ENCODE data around the gene NBPF6. TPM values are rescaled to one million over a fixed set of nuclear protein-coding genes. Genes with fewer than 3 reads are reported as not detected.
"Not testable (repeated sequence)": the region's sequence is repeated elsewhere in the genome, so short reads cannot be mapped to it uniquely, and the experiment has no call there.

NBPF6 gene
- total RNA-seq, 2 experiments from 2014 or later = not detected

- H3K9me3 Mint-ChIP-seq; H3K4me3 Mint-ChIP-seq; H3K27me3 Mint-ChIP-seq; DNase-seq; H3K36me3 Mint-ChIP-seq (ENCODE audit: low read depth); CTCF ChIA-PET; H3K27ac Mint-ChIP-seq; H3K4me1 Mint-ChIP-seq; POLR2A ChIA-PET: not testable (repeated sequence)
Measured at GRCh38 chr1:108467155-108467554, 17.0 kb downstream of the NBPF6 start.

- CTCF ChIA-PET; H3K9me3 Mint-ChIP-seq; H3K27ac Mint-ChIP-seq; POLR2A ChIA-PET; H3K4me3 Mint-ChIP-seq; H3K36me3 Mint-ChIP-seq (ENCODE audit: low read depth); H3K4me1 Mint-ChIP-seq; DNase-seq: not testable (repeated sequence)
- H3K27me3 Mint-ChIP-seq = peaks cover 12% of the 10 kb centered on the region
Measured at GRCh38 chr1:108470750-108471149, 20.6 kb downstream of the NBPF6 start.

- DNase-seq; POLR2A ChIA-PET; H3K36me3 Mint-ChIP-seq (ENCODE audit: low read depth); CTCF ChIA-PET; H3K4me3 Mint-ChIP-seq; H3K27ac Mint-ChIP-seq; H3K4me1 Mint-ChIP-seq: not testable (repeated sequence)
- peaks cover 28% of the 10 kb centered on the region for H3K27me3 Mint-ChIP-seq
- H3K9me3 Mint-ChIP-seq = peaks cover 16% of the 10 kb centered on the region
Measured at GRCh38 chr1:108474516-108474915, 24.4 kb downstream of the NBPF6 start.

GRCh38 chr1:108478429-108479015 lies 28.4 kb downstream of the NBPF6 start:
- peaks cover 21% of the 10 kb centered on the region for H3K9me3 Mint-ChIP-seq
- no peak for DNase-seq
- ChIA-PET POLR2A (no interaction called here), CTCF (no interaction called here)
- no peak overlapping the region for H3K4me3 Mint-ChIP-seq
- peaks cover 4% of the 10 kb centered on the region for H3K36me3 Mint-ChIP-seq (ENCODE audit: low read depth)
- H3K27ac Mint-ChIP-seq = no peak overlapping the region
- H3K27me3 Mint-ChIP-seq = peaks cover 29% of the 10 kb centered on the region
- H3K4me1 Mint-ChIP-seq = no peaks in the 10 kb centered on the region

DNA sequence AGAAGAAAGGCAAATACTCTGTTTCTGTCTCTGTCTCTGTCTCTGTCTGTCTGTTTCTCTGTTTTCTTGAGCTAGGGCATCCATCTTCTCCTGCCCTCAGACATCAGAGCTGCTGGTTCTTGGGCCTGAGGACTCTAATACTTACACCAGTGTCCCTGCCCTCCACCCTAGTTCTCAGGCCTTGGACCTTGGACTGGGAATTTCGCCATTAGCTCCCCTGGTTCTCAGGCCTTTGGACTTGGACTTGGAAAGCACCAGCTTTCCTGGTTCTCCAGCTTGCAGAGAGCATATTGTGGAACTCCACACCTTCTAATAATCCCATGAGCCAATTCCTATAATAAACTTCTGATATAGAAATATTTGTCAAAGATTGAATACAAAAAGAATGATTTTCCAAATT lies 32.6 kb downstream of the NBPF6 start:
- H3K9me3 Mint-ChIP-seq = peaks cover 15% of the 10 kb centered on the region
- H3K36me3 Mint-ChIP-seq (ENCODE audit: low read depth) = peaks cover 5% of the 10 kb centered on the region
- no peak overlapping the region for H3K27ac Mint-ChIP-seq
- no peak for DNase-seq
- no peak overlapping the region for H3K4me3 Mint-ChIP-seq
- ChIA-PET POLR2A (no interaction called here), CTCF (no interaction called here)
- H3K27me3 Mint-ChIP-seq = peaks cover 13% of the 10 kb centered on the region
- H3K4me1 Mint-ChIP-seq = no peaks in the 10 kb centered on the region

- H3K4me1 Mint-ChIP-seq; CTCF ChIA-PET; POLR2A ChIA-PET; H3K36me3 Mint-ChIP-seq (ENCODE audit: low read depth); H3K9me3 Mint-ChIP-seq; H3K27me3 Mint-ChIP-seq; DNase-seq; H3K4me3 Mint-ChIP-seq; H3K27ac Mint-ChIP-seq: not testable (repeated sequence)
Measured at GRCh38 chr1:108485990-108486389, 35.8 kb downstream of the NBPF6 start.

DNA sequence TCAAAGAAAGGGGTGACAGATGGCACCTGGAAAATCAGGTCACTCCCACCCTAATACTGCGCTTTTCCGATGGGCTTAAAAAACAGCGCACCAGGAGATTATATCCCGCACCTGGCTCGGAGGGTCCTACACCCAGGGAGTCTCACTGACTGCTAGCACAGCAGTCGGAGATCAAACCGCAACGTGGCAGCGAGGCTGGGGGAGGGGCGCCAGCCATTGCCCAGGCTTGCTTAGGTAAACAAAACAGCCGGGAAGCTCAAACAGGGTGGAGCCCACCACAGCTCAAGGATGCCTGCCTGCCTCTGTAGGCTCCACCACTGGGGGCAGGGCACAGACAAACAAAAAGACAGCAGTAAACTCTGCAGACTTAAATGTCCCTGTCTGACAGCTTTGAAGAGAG lies 36.6 kb downstream of the NBPF6 start:
- POLR2A ChIA-PET, H3K27ac Mint-ChIP-seq, H3K4me3 Mint-ChIP-seq: not testable (repeated sequence)

DNA sequence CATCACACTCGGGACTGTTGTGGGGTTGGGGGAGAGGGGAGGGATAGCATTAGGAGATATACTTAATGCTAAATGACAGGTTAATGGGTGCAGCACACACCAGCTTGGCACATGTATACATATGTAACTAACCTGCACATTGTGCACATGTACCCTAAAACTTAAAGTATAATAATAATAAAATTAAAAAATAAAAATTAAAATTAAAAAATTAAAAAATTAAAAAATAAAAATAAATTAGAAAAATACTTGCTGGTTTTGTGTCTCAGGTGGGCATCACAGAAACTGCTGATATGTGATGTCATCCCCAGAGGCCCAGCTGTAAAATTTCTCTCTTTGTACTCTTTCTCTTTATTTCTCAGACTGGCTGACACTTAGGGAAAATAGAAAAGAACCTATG lies 44.9 kb downstream of the NBPF6 start:
- H3K4me1 Mint-ChIP-seq; CTCF ChIA-PET; H3K9me3 Mint-ChIP-seq; H3K4me3 Mint-ChIP-seq; H3K27ac Mint-ChIP-seq; H3K36me3 Mint-ChIP-seq (ENCODE audit: low read depth); POLR2A ChIA-PET; DNase-seq: not testable (repeated sequence)
- H3K27me3 Mint-ChIP-seq = peaks cover 20% of the 10 kb centered on the region

More for the DNA sequence above, 36.6 kb downstream of the NBPF6 start:
- H3K4me1 Mint-ChIP-seq; H3K27me3 Mint-ChIP-seq; DNase-seq; H3K9me3 Mint-ChIP-seq; H3K36me3 Mint-ChIP-seq (ENCODE audit: low read depth): not testable (repeated sequence)
- CTCF ChIA-PET = interaction anchor here (0.6 kb wide), 1 partner anchor 40 kb away, joined by 4 read pairs; no protein-coding TSS in a partner anchor

GRCh38 chr1:108496856-108497255 lies 46.7 kb downstream of the NBPF6 start:
- H3K4me3 Mint-ChIP-seq; H3K27ac Mint-ChIP-seq; DNase-seq; POLR2A ChIA-PET; H3K9me3 Mint-ChIP-seq; CTCF ChIA-PET; H3K36me3 Mint-ChIP-seq (ENCODE audit: low read depth); H3K4me1 Mint-ChIP-seq: not testable (repeated sequence)
- H3K27me3 Mint-ChIP-seq = peaks cover 27% of the 10 kb centered on the region

GRCh38 chr1:108502138-108502537 lies 52.0 kb downstream of the NBPF6 start:
- ChIA-PET POLR2A (interaction anchor here (0.6 kb wide), 1 partner anchor 10 kb away, joined by 3 read pairs; no protein-coding TSS in a partner anchor), CTCF (no interaction called here)
- Mint-ChIP-seq H3K27ac (no peak overlapping the region), H3K4me1 (no peaks in the 10 kb centered on the region), H3K4me3 (no peak overlapping the region), H3K9me3 (no peaks in the 10 kb centered on the region), H3K36me3 (ENCODE audit: low read depth) (no peaks in the 10 kb centered on the region), H3K27me3 (peaks cover 29% of the 10 kb centered on the region)
- DNase-seq = no peak

- Mint-ChIP-seq H3K27ac (no peak overlapping the region), H3K4me1 (no peaks in the 10 kb centered on the region), H3K9me3 (no peaks in the 10 kb centered on the region), H3K36me3 (ENCODE audit: low read depth) (no peaks in the 10 kb centered on the region), H3K4me3 (no peak overlapping the region), H3K27me3 (peaks cover 31% of the 10 kb centered on the region)
- CTCF ChIA-PET = no interaction called here
- DNase-seq = no peak
- POLR2A ChIA-PET = no interaction called here
Measured at GRCh38 chr1:108502624-108503023, 52.5 kb downstream of the NBPF6 start.

- CTCF ChIA-PET = no interaction called here
- Mint-ChIP-seq H3K27me3 (peaks cover 32% of the 10 kb centered on the region), H3K4me3 (no peak overlapping the region), H3K9me3 (no peaks in the 10 kb centered on the region), H3K27ac (no peak overlapping the region), H3K4me1 (no peaks in the 10 kb centered on the region), H3K36me3 (ENCODE audit: low read depth) (no peaks in the 10 kb centered on the region)
- POLR2A ChIA-PET = interaction anchor here (0.6 kb wide), 1 partner anchor 319 kb away, joined by 3 read pairs; no protein-coding TSS in a partner anchor
- DNase-seq = no peak
Measured at GRCh38 chr1:108503062-108503733, 53.1 kb downstream of the NBPF6 start.

DNA sequence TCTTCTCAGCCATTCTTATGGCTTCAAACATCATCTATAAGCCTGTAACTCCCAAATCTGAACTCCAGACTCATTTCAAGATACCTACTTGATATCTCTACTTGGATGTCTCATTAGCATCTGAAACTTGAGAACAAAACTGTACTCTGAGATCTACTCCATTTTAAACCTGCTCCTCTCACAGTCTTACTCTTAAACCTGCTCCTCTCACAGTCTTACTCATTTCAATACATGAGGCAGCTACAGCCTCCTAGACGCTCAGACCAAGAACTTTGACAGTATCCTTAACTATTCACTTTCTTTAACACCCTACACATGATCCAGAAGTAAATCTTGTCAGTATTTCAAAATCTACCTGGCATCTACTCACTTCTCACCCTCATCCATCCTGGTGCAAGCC lies 54.3 kb downstream of the NBPF6 start:
- H3K27ac Mint-ChIP-seq = no peak overlapping the region
- peaks cover 5% of the 10 kb centered on the region for H3K9me3 Mint-ChIP-seq
- POLR2A ChIA-PET = interaction anchor here (1.2 to 2.4 kb wide), 3 partner anchors 57 to 188 kb away, joined by 5 to 7 read pairs (median 6); partner anchors contain the start of gene PRPF38B
- peaks cover 6% of the 10 kb centered on the region for H3K36me3 Mint-ChIP-seq (ENCODE audit: low read depth)
- no peaks in the 10 kb centered on the region for H3K4me1 Mint-ChIP-seq
- H3K4me3 Mint-ChIP-seq = no peak overlapping the region
- H3K27me3 Mint-ChIP-seq = peaks cover 41% of the 10 kb centered on the region
- CTCF ChIA-PET = interaction anchor here (0.7 to 2.1 kb wide), 3 partner anchors 56 to 143 kb away, joined by 4 to 18 read pairs (median 5); partner anchors contain the start of gene EEIG2
- DNase-seq = no peak

GRCh38 chr1:108505763-108506070 lies 55.6 kb downstream of the NBPF6 start:
- Mint-ChIP-seq H3K9me3 (peaks cover 9% of the 10 kb centered on the region), H3K27ac (no peak overlapping the region), H3K27me3 (peaks cover 44% of the 10 kb centered on the region), H3K36me3 (ENCODE audit: low read depth) (peaks cover 13% of the 10 kb centered on the region), H3K4me1 (no peaks in the 10 kb centered on the region), H3K4me3 (no peak overlapping the region)
- DNase-seq = peak; percentile 20
- ChIA-PET CTCF (interaction anchor here (1.3 to 2.1 kb wide), 3 partner anchors 55 to 305 kb away, joined by 4 to 18 read pairs (median 5); partner anchors contain the start of gene EEIG2), POLR2A (interaction anchor here (0.6 to 2.4 kb wide), 4 partner anchors 56 to 187 kb away, joined by 4 to 7 read pairs (median 6); partner anchors contain the start of gene PRPF38B)

Data from activated CD4-positive, alpha-beta memory T cell treated with anti-CD3 and anti-CD28 coated beads, Interleukin-2, amount 10 ng/mL, durations not matched to agents 7 days and 5 days (primary cell).